GM19463 (cell line): ENCODE data around the gene DAND5.

Source experiments
- ATAC-seq: cut with Tn5 transposase; IDR thresholded peaks from one replicate; pipeline ENCODE4 v1.9.1; 2021; ENCODE audit warnings: mild to moderate bottlenecking, moderate library complexity; ENCODE audit not compliant: unreplicated experiment

The DAND5 gene

GRCh38 chr19:13019332-13019731 is 50.0 kb downstream of the DAND5 start:
- ATAC-seq, result no peak

DNA sequence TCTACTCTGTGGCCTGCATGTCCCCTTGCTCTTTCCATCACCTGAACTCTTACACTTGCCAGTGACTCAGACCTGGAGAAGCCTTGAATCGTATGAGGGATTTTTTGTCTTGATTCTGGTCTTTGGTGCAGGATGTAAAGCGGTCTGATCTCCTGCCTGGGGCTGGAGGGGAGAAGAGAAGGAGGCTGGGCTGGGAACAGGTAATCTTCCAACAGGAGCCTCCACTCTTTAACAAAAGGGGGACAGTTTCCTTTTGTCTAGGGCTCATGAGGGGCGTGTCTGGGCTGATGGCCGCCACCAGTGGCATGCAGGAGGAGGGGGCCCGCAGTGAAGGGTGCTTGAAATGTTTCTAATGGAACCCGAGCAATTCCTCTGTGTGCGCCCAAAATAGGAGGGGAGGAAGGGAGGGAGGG is 50.6 kb downstream of the DAND5 start:
- ATAC-seq, result no peak

DNA sequence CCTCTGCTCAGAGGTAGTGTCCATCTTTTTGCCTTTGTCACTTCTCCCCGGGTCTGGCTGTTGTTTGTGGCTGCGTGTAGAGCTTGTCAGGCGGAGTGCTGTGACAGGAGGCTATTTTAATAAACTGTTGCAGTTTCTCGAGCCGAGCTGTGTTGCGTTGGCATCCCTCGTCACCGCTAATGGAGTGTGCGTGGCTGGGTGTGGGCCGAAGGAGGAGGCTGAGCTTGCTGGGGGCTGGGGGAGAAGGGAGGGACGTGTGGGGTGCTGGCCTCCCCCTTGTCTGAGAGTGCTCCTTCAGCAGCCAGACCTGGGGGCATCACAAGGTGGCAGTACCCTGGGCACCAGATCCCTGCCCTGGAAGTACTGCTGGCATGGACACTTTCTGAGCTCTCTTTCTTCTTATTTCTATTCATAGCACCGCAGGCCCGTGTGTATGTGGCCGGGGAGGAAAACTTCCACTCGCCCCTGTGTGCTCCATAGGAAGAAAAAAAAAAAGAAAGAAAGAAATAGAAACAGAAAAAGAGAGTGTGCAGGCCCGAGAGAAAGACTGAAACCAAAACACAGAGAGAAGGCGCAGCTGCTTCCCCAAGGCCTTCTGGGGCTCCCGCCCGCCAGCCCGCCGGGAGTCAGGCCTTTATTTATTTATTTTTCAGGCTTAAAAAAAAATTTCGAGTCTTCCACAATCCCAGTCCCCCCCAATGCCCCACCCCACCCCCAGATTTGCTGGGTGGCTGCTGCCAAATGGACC is 52.9 kb downstream of the DAND5 start:
- ATAC-seq, result no peak

- ATAC-seq, result no peak
Measured at GRCh38 chr19:13022859-13023636, 53.7 kb downstream of the DAND5 start.

DNA sequence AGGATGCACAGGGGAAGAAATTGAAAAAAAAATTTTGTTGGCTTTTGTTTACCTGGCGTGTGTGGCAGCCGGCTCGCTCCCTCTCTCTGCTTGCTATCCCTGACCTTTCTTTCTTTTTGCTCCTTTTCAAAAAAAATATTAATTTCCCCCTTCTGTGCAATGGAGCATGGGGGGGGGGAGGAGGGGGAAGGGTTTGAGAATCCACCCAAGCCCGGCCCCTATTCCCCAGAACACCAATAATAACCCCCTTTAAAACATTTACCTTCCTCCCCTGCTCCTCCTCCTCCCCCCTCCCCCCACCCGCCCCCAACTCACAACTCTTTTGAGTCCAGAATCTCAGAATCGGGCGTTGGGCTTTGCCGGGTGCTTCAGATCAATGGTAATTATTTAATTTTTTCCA is 54.3 kb downstream of the DAND5 start:
- no peak for ATAC-seq
